HepG2 (cell line): Measurements from ENCODE around the gene ZNF783. TPM values are rescaled to one million over a fixed set of nuclear protein-coding genes. Genes with fewer than 3 reads are reported as not detected.

Source experiments
- AKAP8 ChIP-seq: sonication (generic); formaldehyde crosslinking; IDR thresholded peaks from 2 replicates; pipeline ENCODE4 v1.5.1; 2020; ENCODE audit warnings: mild to moderate bottlenecking, missing genetic modification reagents
- CENPT ChIP-seq: sonication (generic); formaldehyde crosslinking; IDR thresholded peaks from 2 replicates; pipeline ENCODE4 v1.8.0; 2022; ENCODE audit warnings: low read depth, mild to moderate bottlenecking, moderate library complexity, missing genetic modification reagents
- HMG20A ChIP-seq: IDR thresholded peaks from 2 replicates; pipeline ENCODE4 v1.6.1; 2016; ENCODE audit warnings: borderline replicate concordance
- KLF12 ChIP-seq: sonication (generic); formaldehyde crosslinking; IDR thresholded peaks from 2 replicates; pipeline ENCODE4 v1.4.0; 2020; ENCODE audit warnings: missing genetic modification reagents, borderline replicate concordance
- NFE2L2 ChIP-seq: fragments of 150-350 bp; IDR thresholded peaks from 2 replicates; pipeline ENCODE4 v1.6.1; 2014; ENCODE audit warnings: low read length
- PCBP1 ChIP-seq: fragments of 200-400 bp; formaldehyde crosslinking; IDR thresholded peaks from 2 replicates; pipeline ENCODE4 v1.6.1; 2017; ENCODE audit warnings: mild to moderate bottlenecking, low read depth, low read length, borderline replicate concordance
- RELA ChIP-seq: sonication (generic); formaldehyde crosslinking; IDR thresholded peaks from 2 replicates; pipeline ENCODE4 v1.4.0; 2020; ENCODE audit warnings: missing genetic modification reagents
- REPIN1 ChIP-seq: sonication (generic); formaldehyde crosslinking; IDR thresholded peaks from 2 replicates; pipeline ENCODE4 v1.8.0; 2022; ENCODE audit warnings: missing genetic modification reagents, low read depth, mild to moderate bottlenecking, borderline replicate concordance
- YEATS2 ChIP-seq: sonication (generic); formaldehyde crosslinking; IDR thresholded peaks from 2 replicates; pipeline ENCODE4 v1.4.0; 2020; ENCODE audit warnings: missing genetic modification reagents, borderline replicate concordance
- ZC3H4 ChIP-seq: sonication (generic); formaldehyde crosslinking; IDR thresholded peaks from 2 replicates; pipeline ENCODE4 v1.4.0; 2020; ENCODE audit warnings: missing genetic modification reagents, borderline replicate concordance
- ZNF496 ChIP-seq: sonication (generic); formaldehyde crosslinking; IDR thresholded peaks from 2 replicates; pipeline ENCODE4 v1.8.1; 2023; ENCODE audit warnings: mild to moderate bottlenecking, moderate library complexity, missing genetic modification reagents; ENCODE audit not compliant: insufficient replicate concordance
- ZNF674 ChIP-seq: sonication (generic); formaldehyde crosslinking; IDR thresholded peaks from 2 replicates; pipeline ENCODE4 v1.5.0; 2020; ENCODE audit warnings: low read depth, mild to moderate bottlenecking, missing genetic modification reagents
- ZNF788 ChIP-seq: sonication (generic); formaldehyde crosslinking; IDR thresholded peaks from 2 replicates; pipeline ENCODE4 v1.5.0; 2020; ENCODE audit warnings: mild to moderate bottlenecking, missing genetic modification reagents, borderline replicate concordance
- polyA plus RNA-seq, 8 experiments: library from polyadenylated mRNA; depleted of rRNA in 3 of 8; stranded (reverse) in 7 of 8; unstranded in 1 of 8; fragments of >200 nt; fragmentation: Illumina TruSeq in 4 of 8; extraction: Trizol in 4 of 8; gene quantifications; 2 replicates each; pipeline versions ENCODE4 v1.2.1 to v1.2.3, GENCODE V29; 2011 to 2016; ENCODE audit warnings: low read depth in 4 of 8, missing spikeins in 1 of 8, mixed read lengths in 1 of 8; ENCODE audit not compliant: insufficient read depth in 1 of 8
- total RNA-seq, 5 experiments: library from RNA; depleted of rRNA; stranded (reverse); fragments of >200 nt; fragmentation: Illumina TruSeq; extraction: Trizol; gene quantifications; 2 replicates each; pipeline ENCODE4 v1.2.3, GENCODE V29; 2016; ENCODE audit warnings: low read depth in 1 of 5
- TF ChIP-seq, protein P1 (sequence below): IDR thresholded peaks from 2 replicates; pipeline ENCODE4 v1.6.1; 2016; ENCODE audit warnings: missing compliant biosample characterization, missing genetic modification reagents, borderline replicate concordance
- TF ChIP-seq, protein P2 (sequence below): sonication (generic); formaldehyde crosslinking; IDR thresholded peaks from 2 replicates; pipeline ENCODE4 v1.5.0; 2020; ENCODE audit warnings: missing genetic modification reagents, mild to moderate bottlenecking, borderline replicate concordance
- TF ChIP-seq, protein P3 (sequence below): sonication (generic); formaldehyde crosslinking; IDR thresholded peaks from 2 replicates; pipeline ENCODE4 v1.8.1; 2023; ENCODE audit warnings: mild to moderate bottlenecking, inconsistent platforms, moderate library complexity, missing genetic modification reagents, borderline replicate concordance
- TF ChIP-seq, protein P4 (sequence below): sonication (generic); formaldehyde crosslinking; IDR thresholded peaks from 2 replicates; pipeline ENCODE4 v1.8.0; 2022; ENCODE audit warnings: missing genetic modification reagents, mild to moderate bottlenecking, moderate library complexity, borderline replicate concordance
- TF ChIP-seq, protein P5 (sequence below): sonication (generic); formaldehyde crosslinking; IDR thresholded peaks from 2 replicates; pipeline ENCODE4 v1.4.0; 2020; ENCODE audit warnings: mild to moderate bottlenecking, missing genetic modification reagents
- TF ChIP-seq, protein P6 (sequence below): sonication (generic); formaldehyde crosslinking; IDR thresholded peaks from 2 replicates; pipeline ENCODE4 v1.4.0; 2020; ENCODE audit warnings: missing genetic modification reagents

ZNF783 gene
- total and polyA plus RNA-seq, 2 of the 13 experiments (the other 11 are each of a cell fraction or from before 2014, with no cell fraction given): 4.1 to 5.2 TPM

DNA sequence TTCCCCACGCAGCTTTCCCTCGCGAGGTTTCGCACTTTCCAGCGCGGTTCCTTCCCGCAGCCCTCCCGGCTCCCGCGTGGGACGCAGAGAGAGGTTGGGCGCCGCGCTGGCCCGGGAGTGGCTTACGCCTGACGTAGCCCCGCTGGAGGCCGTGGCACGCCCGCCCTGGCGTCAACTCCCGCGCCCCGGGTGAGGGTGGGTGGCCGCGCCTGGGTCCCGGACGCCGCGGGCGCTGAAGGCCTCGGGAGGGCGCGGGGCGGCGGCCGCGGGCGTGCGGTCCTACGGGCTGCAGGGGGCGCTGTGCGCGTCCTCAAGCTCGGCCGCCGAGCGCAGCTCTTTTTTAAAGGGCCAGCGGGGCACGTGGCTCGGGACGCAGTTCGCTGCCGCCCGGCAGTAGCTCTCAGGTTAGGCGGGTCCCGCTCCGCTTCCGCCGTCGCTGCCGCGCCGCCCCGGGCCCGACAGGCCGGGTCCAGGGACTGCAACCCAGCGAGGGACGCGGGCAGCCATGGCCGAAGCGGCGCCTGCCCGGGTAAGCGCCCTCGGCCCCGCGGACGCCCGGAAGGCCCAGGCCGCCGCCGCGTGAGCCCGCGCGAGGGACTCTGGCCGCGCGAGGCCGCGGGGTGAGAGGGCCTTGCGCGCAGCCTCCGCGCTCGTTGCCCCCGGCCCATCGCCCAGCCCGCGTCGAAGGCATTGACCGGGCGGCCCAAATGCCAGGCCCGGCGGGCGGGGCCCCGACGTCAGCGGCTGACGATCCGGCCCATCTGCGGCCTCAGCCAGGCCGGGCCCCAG lies at the start of gene ZNF783 (continued):
- TF ChIP-seq, protein P1, sequence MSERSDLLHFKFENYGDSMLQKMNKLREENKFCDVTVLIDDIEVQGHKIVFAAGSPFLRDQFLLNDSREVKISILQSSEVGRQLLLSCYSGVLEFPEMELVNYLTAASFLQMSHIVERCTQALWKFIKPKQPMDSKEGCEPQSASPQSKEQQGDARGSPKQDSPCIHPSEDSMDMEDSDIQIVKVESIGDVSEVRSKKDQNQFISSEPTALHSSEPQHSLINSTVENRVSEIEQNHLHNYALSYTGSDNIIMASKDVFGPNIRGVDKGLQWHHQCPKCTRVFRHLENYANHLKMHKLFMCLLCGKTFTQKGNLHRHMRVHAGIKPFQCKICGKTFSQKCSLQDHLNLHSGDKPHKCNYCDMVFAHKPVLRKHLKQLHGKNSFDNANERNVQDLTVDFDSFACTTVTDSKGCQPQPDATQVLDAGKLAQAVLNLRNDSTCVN: no peak
- TF ChIP-seq ZNF496 (CRISPR knock-in tag) (peak; percentile 47), CENPT (CRISPR knock-in tag) (peak; percentile 58), REPIN1 (CRISPR knock-in tag) (peak; percentile 87), ZNF674 (CRISPR knock-in tag) (no peak; the same call in 1 of the 2 replicates), ZNF788 (CRISPR knock-in tag) (no peak; the same call in 1 of the 2 replicates), RELA (CRISPR knock-in tag) (no peak), KLF12 (CRISPR knock-in tag) (no peak), ZC3H4 (CRISPR knock-in tag) (no peak), AKAP8 (CRISPR knock-in tag) (peak; percentile 45; the same call in 1 of the 2 replicates), HMG20A (CRISPR knock-in tag) (no peak), PCBP1 (no peak), NFE2L2 (no peak), YEATS2 (CRISPR knock-in tag) (no peak)
- TF ChIP-seq, protein P2, sequence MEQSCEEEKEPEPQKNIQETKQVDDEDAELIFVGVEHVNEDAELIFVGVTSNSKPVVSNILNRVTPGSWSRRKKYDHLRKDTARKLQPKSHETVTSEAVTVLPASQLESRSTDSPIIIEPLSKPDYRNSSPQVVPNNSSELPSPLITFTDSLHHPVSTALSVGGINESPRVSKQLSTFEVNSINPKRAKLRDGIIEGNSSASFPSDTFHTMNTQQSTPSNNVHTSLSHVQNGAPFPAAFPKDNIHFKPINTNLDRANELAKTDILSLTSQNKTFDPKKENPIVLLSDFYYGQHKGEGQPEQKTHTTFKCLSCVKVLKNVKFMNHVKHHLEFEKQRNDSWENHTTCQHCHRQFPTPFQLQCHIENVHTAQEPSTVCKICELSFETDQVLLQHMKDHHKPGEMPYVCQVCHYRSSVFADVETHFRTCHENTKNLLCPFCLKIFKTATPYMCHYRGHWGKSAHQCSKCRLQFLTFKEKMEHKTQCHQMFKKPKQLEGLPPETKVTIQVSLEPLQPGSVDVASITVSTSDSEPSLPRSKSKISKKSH (CRISPR knock-in tag): 0 out of 2 replicates have a peak, but pooled peaks have one; percentile 29
- TF ChIP-seq, protein P3, sequence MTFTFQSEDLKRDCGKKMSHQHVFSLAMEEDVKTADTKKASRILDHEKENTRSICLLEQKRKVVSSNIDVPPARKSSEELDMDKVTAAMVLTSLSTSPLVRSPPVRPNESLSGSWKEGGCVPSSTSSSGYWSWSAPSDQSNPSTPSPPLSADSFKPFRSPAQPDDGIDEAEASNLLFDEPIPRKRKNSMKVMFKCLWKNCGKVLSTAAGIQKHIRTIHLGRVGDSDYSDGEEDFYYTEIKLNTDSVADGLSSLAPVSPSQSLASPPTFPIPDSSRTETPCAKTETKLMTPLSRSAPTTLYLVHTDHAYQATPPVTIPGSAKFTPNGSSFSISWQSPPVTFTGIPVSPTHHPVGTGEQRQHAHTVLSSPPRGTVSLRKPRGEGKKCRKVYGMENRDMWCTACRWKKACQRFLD (CRISPR knock-in tag): peak; percentile 41; the same call in 1 of the 2 replicates
- TF ChIP-seq, protein P4, sequence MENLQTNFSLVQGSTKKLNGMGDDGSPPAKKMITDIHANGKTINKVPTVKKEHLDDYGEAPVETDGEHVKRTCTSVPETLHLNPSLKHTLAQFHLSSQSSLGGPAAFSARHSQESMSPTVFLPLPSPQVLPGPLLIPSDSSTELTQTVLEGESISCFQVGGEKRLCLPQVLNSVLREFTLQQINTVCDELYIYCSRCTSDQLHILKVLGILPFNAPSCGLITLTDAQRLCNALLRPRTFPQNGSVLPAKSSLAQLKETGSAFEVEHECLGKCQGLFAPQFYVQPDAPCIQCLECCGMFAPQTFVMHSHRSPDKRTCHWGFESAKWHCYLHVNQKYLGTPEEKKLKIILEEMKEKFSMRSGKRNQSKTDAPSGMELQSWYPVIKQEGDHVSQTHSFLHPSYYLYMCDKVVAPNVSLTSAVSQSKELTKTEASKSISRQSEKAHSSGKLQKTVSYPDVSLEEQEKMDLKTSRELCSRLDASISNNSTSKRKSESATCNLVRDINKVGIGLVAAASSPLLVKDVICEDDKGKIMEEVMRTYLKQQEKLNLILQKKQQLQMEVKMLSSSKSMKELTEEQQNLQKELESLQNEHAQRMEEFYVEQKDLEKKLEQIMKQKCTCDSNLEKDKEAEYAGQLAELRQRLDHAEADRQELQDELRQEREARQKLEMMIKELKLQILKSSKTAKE (CRISPR knock-in tag): 0 out of 2 replicates have a peak, but pooled peaks have one; percentile 46
- TF ChIP-seq, protein P5, sequence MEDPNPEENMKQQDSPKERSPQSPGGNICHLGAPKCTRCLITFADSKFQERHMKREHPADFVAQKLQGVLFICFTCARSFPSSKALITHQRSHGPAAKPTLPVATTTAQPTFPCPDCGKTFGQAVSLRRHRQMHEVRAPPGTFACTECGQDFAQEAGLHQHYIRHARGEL (CRISPR knock-in tag): no peak
- TF ChIP-seq, protein P6, sequence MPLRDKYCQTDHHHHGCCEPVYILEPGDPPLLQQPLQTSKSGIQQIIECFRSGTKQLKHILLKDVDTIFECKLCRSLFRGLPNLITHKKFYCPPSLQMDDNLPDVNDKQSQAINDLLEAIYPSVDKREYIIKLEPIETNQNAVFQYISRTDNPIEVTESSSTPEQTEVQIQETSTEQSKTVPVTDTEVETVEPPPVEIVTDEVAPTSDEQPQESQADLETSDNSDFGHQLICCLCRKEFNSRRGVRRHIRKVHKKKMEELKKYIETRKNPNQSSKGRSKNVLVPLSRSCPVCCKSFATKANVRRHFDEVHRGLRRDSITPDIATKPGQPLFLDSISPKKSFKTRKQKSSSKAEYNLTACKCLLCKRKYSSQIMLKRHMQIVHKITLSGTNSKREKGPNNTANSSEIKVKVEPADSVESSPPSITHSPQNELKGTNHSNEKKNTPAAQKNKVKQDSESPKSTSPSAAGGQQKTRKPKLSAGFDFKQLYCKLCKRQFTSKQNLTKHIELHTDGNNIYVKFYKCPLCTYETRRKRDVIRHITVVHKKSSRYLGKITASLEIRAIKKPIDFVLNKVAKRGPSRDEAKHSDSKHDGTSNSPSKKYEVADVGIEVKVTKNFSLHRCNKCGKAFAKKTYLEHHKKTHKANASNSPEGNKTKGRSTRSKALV: 0 out of 2 replicates have a peak, but pooled peaks have one; percentile 52
